GM15510 (cell line): ENCODE data around the gene BICD1.

Source experiments
- POLR2A ChIP-seq: IDR thresholded peaks from 3 replicates; pipeline ENCODE4 v1.6.1; 2011; ENCODE audit warnings: borderline replicate concordance; ENCODE audit not compliant: insufficient read length; ENCODE audit errors: extremely low read depth

The BICD1 gene

GRCh38 chr12:32181498-32182175, 75.0 kb downstream of the BICD1 start:
- TF ChIP-seq POLR2A, result no peak

DNA sequence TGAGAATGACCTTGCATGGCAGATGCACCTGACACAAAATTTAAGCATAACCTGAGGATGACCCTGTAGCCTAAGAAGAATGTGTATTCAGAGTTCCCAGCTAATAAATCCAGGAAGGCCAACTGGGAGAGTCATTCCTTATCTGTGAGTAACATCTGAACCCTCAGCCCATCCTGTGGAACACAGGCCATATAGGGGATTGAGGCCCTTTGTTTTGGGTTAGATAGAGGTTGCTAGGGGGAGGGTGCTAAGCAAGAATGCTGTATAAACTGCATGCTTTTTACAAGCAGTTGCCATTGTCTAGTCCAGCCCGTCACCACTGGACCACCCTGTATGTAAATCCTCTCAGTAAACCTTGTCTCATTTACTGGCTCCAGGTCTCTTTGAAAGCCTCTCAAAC, 77.0 kb downstream of the BICD1 start:
- no peak for TF ChIP-seq POLR2A

GRCh38 chr12:32191445-32191844, 84.8 kb downstream of the BICD1 start:
- no peak for TF ChIP-seq POLR2A

- no peak for TF ChIP-seq POLR2A
These were observed 89.9 kb downstream of the BICD1 start for GRCh38 chr12:32196250-32197198.

DNA sequence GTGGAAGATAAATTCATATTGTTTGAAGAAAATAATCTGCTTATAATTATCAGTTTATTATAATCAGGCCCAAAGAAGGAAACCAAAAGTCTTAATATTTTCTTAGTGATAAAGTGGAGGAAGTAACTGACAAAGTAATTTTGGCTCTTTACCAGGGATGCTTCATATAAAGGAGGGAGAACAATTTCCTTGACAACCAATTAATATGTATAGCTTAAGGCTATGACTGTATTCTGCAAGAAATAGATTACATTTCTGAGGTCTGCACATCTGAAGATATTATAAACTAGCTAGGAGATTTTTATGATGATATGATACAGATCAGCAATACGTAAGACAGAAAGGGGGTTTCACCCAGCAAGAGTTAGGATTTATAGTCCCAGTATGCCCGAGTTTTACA, 90.8 kb downstream of the BICD1 start:
- no peak for TF ChIP-seq POLR2A

- no peak for TF ChIP-seq POLR2A
These were observed 91.9 kb downstream of the BICD1 start for GRCh38 chr12:32198555-32198954.

DNA sequence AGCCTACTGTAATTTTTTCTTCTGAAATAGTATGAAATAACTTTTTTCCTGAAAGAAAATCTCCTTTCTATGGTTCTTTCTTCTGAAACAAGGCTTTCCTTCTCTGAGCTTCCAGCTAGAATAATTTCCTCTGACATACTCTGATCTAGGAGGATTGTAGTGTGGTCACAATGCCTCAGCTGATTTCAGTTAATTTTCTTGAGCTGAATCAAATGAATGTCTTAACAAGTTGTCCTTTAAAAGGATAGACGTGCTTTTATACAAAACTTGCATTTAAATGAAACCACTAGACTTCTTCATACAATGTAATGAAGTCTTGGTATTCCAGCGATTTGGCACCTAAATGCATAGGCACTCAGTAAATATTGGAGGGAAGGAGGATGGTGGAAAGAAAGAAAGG, 94.4 kb downstream of the BICD1 start:
- TF ChIP-seq POLR2A, result no peak

- no peak for TF ChIP-seq POLR2A
These were observed 95.3 kb downstream of the BICD1 start for GRCh38 chr12:32201976-32202375.

DNA sequence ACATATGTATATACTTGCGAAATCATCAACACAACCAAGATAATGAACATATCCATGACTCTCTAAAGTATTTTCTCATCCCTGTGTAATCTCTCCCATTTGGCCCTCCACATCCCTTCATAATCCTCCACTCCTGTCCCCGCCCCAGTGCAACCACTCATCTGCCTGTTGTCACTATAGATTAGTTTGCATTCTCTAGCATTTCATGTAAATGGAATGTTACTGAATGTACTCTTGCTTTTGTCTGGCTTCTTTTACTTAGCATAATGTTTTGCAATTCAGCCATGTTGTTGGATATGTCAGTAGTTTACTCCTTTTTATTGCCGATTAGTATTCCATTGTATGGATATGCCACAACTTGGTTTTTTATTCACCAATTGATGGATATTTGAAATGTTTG, 99.1 kb downstream of the BICD1 start:
- TF ChIP-seq POLR2A, result no peak

DNA sequence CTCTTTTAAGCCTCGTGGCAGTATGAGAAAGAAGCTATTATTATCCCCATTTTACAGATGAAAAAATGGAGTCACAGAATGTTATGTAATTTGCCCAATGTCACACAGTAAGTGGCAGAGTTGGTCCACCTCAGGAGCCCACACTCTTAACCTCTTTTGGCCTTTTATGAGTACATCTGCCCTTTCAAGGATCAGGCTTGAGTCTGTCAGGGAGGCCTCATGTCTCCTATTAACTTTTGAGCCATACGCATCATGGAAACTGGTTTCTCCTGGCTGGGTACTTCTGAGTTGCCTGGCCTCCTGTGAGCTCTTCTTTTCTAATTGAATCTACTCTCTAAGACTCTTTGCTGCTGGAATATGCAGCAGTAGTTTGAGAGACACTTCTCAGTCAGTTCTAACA, 101.7 kb downstream of the BICD1 start:
- TF ChIP-seq POLR2A, result no peak

DNA sequence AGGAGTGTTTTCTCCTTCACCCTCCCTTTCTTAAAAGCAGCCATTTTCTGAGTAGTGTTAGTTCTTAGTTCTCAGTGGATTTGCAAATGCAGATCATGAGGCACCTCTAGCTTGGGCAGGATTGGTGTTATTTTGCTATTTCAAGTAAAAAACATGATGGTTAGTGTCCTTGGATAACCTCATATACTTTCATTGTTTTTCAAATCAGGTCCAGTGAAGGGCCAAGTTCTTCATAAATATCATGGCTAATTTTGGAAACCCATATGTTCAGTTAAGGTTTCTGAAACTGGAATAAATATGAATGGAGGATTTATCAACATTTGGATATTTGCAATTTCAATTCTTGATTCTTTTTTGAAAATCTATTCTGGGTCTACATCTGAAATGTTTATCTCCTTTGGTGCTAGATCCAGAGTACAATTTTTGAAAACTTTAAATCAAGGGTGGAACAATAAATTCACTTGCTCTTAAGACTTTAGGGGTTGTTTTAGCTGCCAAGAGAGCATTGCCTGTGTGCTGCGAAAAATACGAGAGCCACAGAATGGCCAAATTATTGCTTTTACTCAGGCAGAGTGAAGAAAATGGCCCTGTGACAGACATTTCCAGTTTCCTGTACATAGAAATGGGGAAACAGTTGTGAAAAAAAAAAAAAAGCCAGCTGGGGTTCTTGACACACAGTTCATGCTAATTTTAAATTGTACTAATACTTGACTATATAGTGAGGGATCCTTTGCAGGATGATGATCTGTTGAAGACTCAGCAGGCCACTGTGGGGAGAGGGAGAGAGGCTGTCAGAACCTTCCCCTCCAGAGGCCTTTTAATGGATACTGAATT, 104.6 kb downstream of the BICD1 start:
- no peak for TF ChIP-seq POLR2A

DNA sequence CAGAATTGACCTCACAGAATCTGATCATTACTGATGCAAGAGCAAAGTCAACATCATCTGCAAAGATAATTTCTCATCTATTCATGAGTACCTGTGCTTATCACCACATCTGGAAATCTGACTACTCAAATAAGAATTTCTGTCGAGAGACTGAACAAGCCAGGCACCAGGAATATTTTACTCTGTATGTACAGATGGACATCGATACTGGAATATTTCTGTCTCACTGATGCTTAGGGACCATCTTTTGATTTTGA, 105.2 kb downstream of the BICD1 start:
- no peak for TF ChIP-seq POLR2A

GRCh38 chr12:32214723-32215122, 108.1 kb downstream of the BICD1 start:
- TF ChIP-seq POLR2A, result no peak

DNA sequence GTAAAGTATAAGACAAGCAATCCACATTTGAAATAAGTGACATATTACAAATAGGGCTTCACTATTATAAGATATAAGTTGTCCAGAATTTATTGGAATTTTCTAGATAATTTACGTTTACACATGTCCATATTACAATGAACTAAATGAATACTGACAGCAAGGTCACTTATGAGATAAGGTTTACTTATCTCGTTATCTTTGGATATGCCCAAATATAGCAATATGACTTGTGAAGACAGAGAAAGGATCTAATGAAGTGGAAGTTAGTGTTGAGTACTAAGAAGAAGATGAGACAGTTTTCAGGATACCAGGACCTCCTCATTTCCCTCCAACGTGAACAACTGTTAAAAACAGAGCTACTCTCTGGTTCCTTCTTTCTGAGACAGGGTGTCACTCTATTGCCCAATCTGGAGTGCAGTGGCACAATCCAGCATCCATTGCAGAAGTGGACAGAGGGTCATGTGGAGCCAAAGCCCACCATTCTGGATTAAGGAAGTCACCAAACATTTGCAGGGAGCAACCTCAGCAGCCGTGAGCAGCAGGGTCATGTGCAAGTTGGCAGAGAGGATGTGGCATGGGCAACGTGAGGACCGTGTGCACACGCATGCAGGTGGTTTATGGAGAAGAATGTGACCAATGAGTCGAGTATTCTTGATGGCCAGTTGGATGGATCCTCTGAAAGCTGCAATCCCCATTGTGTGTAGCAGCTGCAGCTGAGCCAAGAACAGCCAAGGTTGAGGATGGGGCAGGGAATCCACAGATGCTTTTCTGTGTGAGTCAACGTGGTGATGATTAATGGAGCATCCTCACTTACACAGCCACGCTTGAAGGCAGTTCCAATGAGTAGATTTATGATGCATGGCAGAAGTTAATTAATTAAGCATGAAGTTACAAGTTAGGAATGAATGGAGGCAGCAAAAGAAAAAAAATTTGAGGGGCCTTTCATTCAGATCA, 111.0 kb downstream of the BICD1 start:
- no peak for TF ChIP-seq POLR2A
